Karpas-422 (cell line): ENCODE results near the gene EFS. TPM values are rescaled to one million over a fixed set of nuclear protein-coding genes. Genes with fewer than 3 reads are reported as not detected.

Source experiments
- DNase-seq: peaks from one replicate; pipeline ENCODE4 v3.0.0-alpha.2; 2015
- H2AFZ ChIP-seq: fragments of 200-600 bp; sonication (generic); 2 replicates; pipeline ENCODE4 v1.6.1; 2014; ENCODE audit warnings: antibody characterized with exemption, low read length, mixed read lengths
- H3K27ac ChIP-seq: fragments of 200-600 bp; sonication (generic); 2 replicates; pipeline ENCODE4 v1.5.1; 2014; ENCODE audit warnings: mild to moderate bottlenecking, low read length, moderate library complexity
- H3K27me3 ChIP-seq: fragments of 200-600 bp; sonication (generic); 2 replicates; pipeline ENCODE4 v1.6.1; 2014; ENCODE audit warnings: low read length, mixed read lengths
- H3K36me3 ChIP-seq: fragments of 200-600 bp; sonication (generic); 2 replicates; pipeline ENCODE4 v1.6.1; 2014; ENCODE audit warnings: low read length, mixed read lengths; ENCODE audit not compliant: insufficient read depth
- H3K4me1 ChIP-seq: fragments of 200-600 bp; sonication (generic); 2 replicates; pipeline ENCODE4 v1.6.1; 2014; ENCODE audit warnings: mild to moderate bottlenecking, low read length, mixed read lengths
- H3K4me2 ChIP-seq: fragments of 200-600 bp; sonication (generic); 2 replicates; pipeline ENCODE4 v1.6.1; 2014; ENCODE audit warnings: low read length, low read depth, mild to moderate bottlenecking; ENCODE audit not compliant: poor library complexity, severe bottlenecking
- H3K4me3 ChIP-seq: fragments of 200-600 bp; sonication (generic); 2 replicates; pipeline ENCODE4 v1.5.1; 2014; ENCODE audit warnings: mild to moderate bottlenecking, antibody characterized with exemption, low read length, mixed read lengths
- H3K79me2 ChIP-seq: fragments of 200-600 bp; sonication (generic); 2 replicates; pipeline ENCODE4 v1.6.1; 2014; ENCODE audit warnings: mild to moderate bottlenecking, low read length, mixed read lengths
- H3K9ac ChIP-seq: fragments of 200-600 bp; sonication (generic); 2 replicates; pipeline ENCODE4 v1.6.0; 2014; ENCODE audit warnings: low read length
- H3K9me2 ChIP-seq: fragments of 200-600 bp; sonication (generic), shearing (Covaris generic); replicated peaks from 2 replicates; pipeline ENCODE4 v1.6.0; 2014; ENCODE audit warnings: mild to moderate bottlenecking, low read length, moderate library complexity; ENCODE audit not compliant: insufficient read depth
- H3K9me3 ChIP-seq: fragments of 300-700, 200-600 bp; sonication (generic); 2 replicates; pipeline ENCODE4 v1.6.1; 2014; ENCODE audit warnings: low read length, mixed read lengths
- H4K20me1 ChIP-seq: fragments of 200-600 bp; sonication (generic); 2 replicates; pipeline ENCODE4 v1.6.1; 2014; ENCODE audit warnings: mild to moderate bottlenecking, antibody characterized with exemption, low read length, low read depth; ENCODE audit not compliant: insufficient read depth
- total RNA-seq: library from RNA; depleted of rRNA; stranded (reverse); fragments of >200 nt; shearing (Covaris generic); gene quantifications from 2 replicates; pipeline ENCODE4 v1.2.3, GENCODE V29; 2014; ENCODE audit warnings: low replicate concordance

EFS gene
- total RNA-seq, 1 experiment from 2014 or later, result not detected

GRCh38 chr14:23361320-23361719 lies 3.7 kb downstream of the EFS start:
- H3K4me3 ChIP-seq, result no peak overlapping the region
- no peaks in the 10 kb centered on the region for H3K4me1 ChIP-seq
- no peaks in the 10 kb centered on the region for H4K20me1 ChIP-seq
- H3K9me2 ChIP-seq, result no peaks in the 10 kb centered on the region
- H3K27me3 ChIP-seq, result no peaks in the 10 kb centered on the region
- no peak for DNase-seq
- H3K9ac ChIP-seq, result no peak overlapping the region
- no peak overlapping the region for H2AFZ ChIP-seq
- no peaks in the 10 kb centered on the region for H3K36me3 ChIP-seq
- no peaks in the 10 kb centered on the region for H3K9me3 ChIP-seq
- no peak overlapping the region for H3K27ac ChIP-seq
- H3K4me2 ChIP-seq, result no peak overlapping the region
- no peaks in the 10 kb centered on the region for H3K79me2 ChIP-seq

- no peaks in the 10 kb centered on the region for H3K36me3 ChIP-seq
- no peak overlapping the region for H3K4me3 ChIP-seq
- H3K27ac ChIP-seq, result no peak overlapping the region
- H4K20me1 ChIP-seq, result no peaks in the 10 kb centered on the region
- no peaks in the 10 kb centered on the region for H3K79me2 ChIP-seq
- H3K4me2 ChIP-seq, result no peak overlapping the region
- no peaks in the 10 kb centered on the region for H3K9me2 ChIP-seq
- H3K27me3 ChIP-seq, result no peaks in the 10 kb centered on the region
- no peak overlapping the region for H3K9ac ChIP-seq
- no peak overlapping the region for H2AFZ ChIP-seq
- no peak for DNase-seq
- H3K4me1 ChIP-seq, result no peaks in the 10 kb centered on the region
- no peaks in the 10 kb centered on the region for H3K9me3 ChIP-seq
Measured at GRCh38 chr14:23360496-23360895, 4.5 kb downstream of the EFS start.

- Histone ChIP-seq H4K20me1 (no peaks in the 10 kb centered on the region), H3K4me3 (no peak overlapping the region), H3K79me2 (no peaks in the 10 kb centered on the region), H3K9ac (no peak overlapping the region), H3K27me3 (no peaks in the 10 kb centered on the region), H3K9me3 (no peaks in the 10 kb centered on the region), H3K4me2 (no peak overlapping the region), H3K9me2 (no peaks in the 10 kb centered on the region), H3K36me3 (no peaks in the 10 kb centered on the region), H3K27ac (no peak overlapping the region), H2AFZ (no peak overlapping the region), H3K4me1 (no peaks in the 10 kb centered on the region)
- DNase-seq, result no peak
Measured at GRCh38 chr14:23359722-23360447, 5.1 kb downstream of the EFS start.

- no peaks in the 10 kb centered on the region for H3K9me2 ChIP-seq
- no peak overlapping the region for H3K4me2 ChIP-seq
- H3K27me3 ChIP-seq, result no peaks in the 10 kb centered on the region
- no peaks in the 10 kb centered on the region for H3K79me2 ChIP-seq
- no peaks in the 10 kb centered on the region for H3K4me1 ChIP-seq
- no peak overlapping the region for H3K27ac ChIP-seq
- H4K20me1 ChIP-seq, result no peaks in the 10 kb centered on the region
- H2AFZ ChIP-seq, result no peak overlapping the region
- H3K9me3 ChIP-seq, result no peaks in the 10 kb centered on the region
- no peak overlapping the region for H3K9ac ChIP-seq
- H3K36me3 ChIP-seq, result no peaks in the 10 kb centered on the region
- no peak for DNase-seq
- H3K4me3 ChIP-seq, result no peak overlapping the region
Measured at GRCh38 chr14:23359167-23359626, 5.8 kb downstream of the EFS start.

GRCh38 chr14:23358553-23359166 lies 6.3 kb downstream of the EFS start:
- Histone ChIP-seq H3K9ac (no peak overlapping the region), H3K79me2 (no peaks in the 10 kb centered on the region), H3K4me1 (no peaks in the 10 kb centered on the region), H2AFZ (no peak overlapping the region), H3K9me3 (no peaks in the 10 kb centered on the region), H3K4me2 (no peak overlapping the region), H3K4me3 (no peak overlapping the region), H3K36me3 (no peaks in the 10 kb centered on the region), H4K20me1 (no peaks in the 10 kb centered on the region), H3K27me3 (no peaks in the 10 kb centered on the region), H3K9me2 (no peaks in the 10 kb centered on the region), H3K27ac (no peak overlapping the region)
- no peak for DNase-seq

- H3K4me3 ChIP-seq, result no peak overlapping the region
- no peaks in the 10 kb centered on the region for H3K27me3 ChIP-seq
- H3K27ac ChIP-seq, result no peak overlapping the region
- H3K9me2 ChIP-seq, result no peaks in the 10 kb centered on the region
- H3K36me3 ChIP-seq, result no peaks in the 10 kb centered on the region
- no peak overlapping the region for H2AFZ ChIP-seq
- no peak overlapping the region for H3K9ac ChIP-seq
- H3K4me2 ChIP-seq, result no peak overlapping the region
- H3K9me3 ChIP-seq, result no peaks in the 10 kb centered on the region
- DNase-seq, result peak; percentile 44
- H3K79me2 ChIP-seq, result no peaks in the 10 kb centered on the region
- H3K4me1 ChIP-seq, result no peaks in the 10 kb centered on the region
- no peaks in the 10 kb centered on the region for H4K20me1 ChIP-seq
Measured at GRCh38 chr14:23358042-23358441, 6.9 kb downstream of the EFS start.

GRCh38 chr14:23357261-23357660 lies 7.7 kb downstream of the EFS start:
- no peaks in the 10 kb centered on the region for H3K4me1 ChIP-seq
- H4K20me1 ChIP-seq, result no peaks in the 10 kb centered on the region
- H3K4me3 ChIP-seq, result no peak overlapping the region
- H3K36me3 ChIP-seq, result no peaks in the 10 kb centered on the region
- no peak overlapping the region for H3K9ac ChIP-seq
- H3K4me2 ChIP-seq, result no peak overlapping the region
- no peak for DNase-seq
- no peaks in the 10 kb centered on the region for H3K9me2 ChIP-seq
- no peak overlapping the region for H2AFZ ChIP-seq
- H3K27me3 ChIP-seq, result no peaks in the 10 kb centered on the region
- no peaks in the 10 kb centered on the region for H3K79me2 ChIP-seq
- H3K27ac ChIP-seq, result no peak overlapping the region
- H3K9me3 ChIP-seq, result no peaks in the 10 kb centered on the region

- no peaks in the 10 kb centered on the region for H3K79me2 ChIP-seq
- no peaks in the 10 kb centered on the region for H3K9me2 ChIP-seq
- no peaks in the 10 kb centered on the region for H3K9me3 ChIP-seq
- no peak overlapping the region for H2AFZ ChIP-seq
- H3K27ac ChIP-seq, result no peak overlapping the region
- no peak for DNase-seq
- H3K4me3 ChIP-seq, result no peak overlapping the region
- no peaks in the 10 kb centered on the region for H3K27me3 ChIP-seq
- H3K4me1 ChIP-seq, result no peaks in the 10 kb centered on the region
- H3K36me3 ChIP-seq, result no peaks in the 10 kb centered on the region
- no peaks in the 10 kb centered on the region for H4K20me1 ChIP-seq
- no peak overlapping the region for H3K9ac ChIP-seq
- H3K4me2 ChIP-seq, result no peak overlapping the region
Measured at GRCh38 chr14:23356662-23357061, 8.3 kb downstream of the EFS start.
